Natural killer cell (primary cell): ENCODE results near the gene IQSEC1. TPM values are rescaled to one million over a fixed set of nuclear protein-coding genes. Genes with fewer than 3 reads are reported as not detected.

Source experiments
- ATAC-seq, 3 donors: fragments of 150-1000 bp in 2 of 3; fragments of 200-7000 bp in 1 of 3; cut with Tn5 transposase; 1 replicate in 1 of 3; 2 replicates in 2 of 3; pipeline ENCODE4 v1.10.0; 2021; ENCODE audit warnings: mild to moderate bottlenecking in 2 of 3, moderate library complexity in 2 of 3
- DNase-seq, 2 donors: peaks; one replicate each; pipeline versions ENCODE4 v3.0.0 to v3.0.0-alpha.2; 2013 to 2021; ENCODE audit warnings: mixed read lengths in 1 of 2
- H3K27ac ChIP-seq: one replicate; pipeline ENCODE4 v1.5.1; 2013; ENCODE audit warnings: mild to moderate bottlenecking, low read length
- H3K27me3 ChIP-seq: one replicate; pipeline ENCODE4 v1.6.1; 2013; ENCODE audit warnings: low read length; ENCODE audit not compliant: control insufficient read depth, insufficient read depth
- H3K36me3 ChIP-seq: one replicate; pipeline ENCODE4 v1.6.1; 2013; ENCODE audit warnings: low read length; ENCODE audit not compliant: control insufficient read depth, insufficient read depth
- H3K4me1 ChIP-seq: one replicate; pipeline ENCODE4 v1.6.1; 2013; ENCODE audit warnings: low read length; ENCODE audit not compliant: control insufficient read depth, insufficient read depth
- H3K4me3 ChIP-seq: one replicate; pipeline ENCODE4 v1.5.1; 2013; ENCODE audit warnings: low read length
- H3K9me3 ChIP-seq: one replicate; pipeline ENCODE4 v1.6.1; 2013; ENCODE audit warnings: low read length; ENCODE audit not compliant: control insufficient read depth, insufficient read depth
- H3K27ac Mint-ChIP-seq, 2 donors: one replicate each; pipeline ENCODE4 v1.8.0; 2022; ENCODE audit warnings: mild to moderate bottlenecking in 2 of 2, mixed read lengths in 2 of 2, moderate library complexity in 1 of 2
- H3K27me3 Mint-ChIP-seq, 2 donors: one replicate each; pipeline ENCODE4 v1.8.0; 2022; ENCODE audit warnings: low read depth in 2 of 2, mixed read lengths in 2 of 2
- H3K36me3 Mint-ChIP-seq: one replicate; pipeline ENCODE4 v1.8.0; 2022; ENCODE audit warnings: mixed read lengths
- H3K4me1 Mint-ChIP-seq, 2 donors: one replicate each; pipeline ENCODE4 v1.8.0; 2022; ENCODE audit warnings: mixed read lengths in 2 of 2
- H3K4me3 Mint-ChIP-seq: one replicate; pipeline ENCODE4 v1.8.0; 2022; ENCODE audit warnings: mild to moderate bottlenecking, moderate library complexity, mixed read lengths
- H3K9me3 Mint-ChIP-seq, 2 donors: one replicate each; pipeline ENCODE4 v1.8.0; 2022; ENCODE audit warnings: mixed read lengths in 2 of 2
- WGBS: methylation state at CpG from one replicate; pipeline ENCODE4 v1.1.7; 2013; ENCODE audit warnings: missing lambda C conversion rate; ENCODE audit not compliant: insufficient coverage; 5-methylcytosine and 5-hydroxymethylcytosine counted together
- intact Hi-C: fragments of 100-400 bp; cut with micrococcal nuclease; formaldehyde crosslinking; loops from one replicate; pipeline ENCODE4 v1.14.2; 2022
- total RNA-seq, 4 donors: library from RNA; stranded (reverse); fragments of 120-200 nt in 1 of 4; gene quantifications; one replicate each; pipeline versions ENCODE4 v1.2.3 to v1.2.4, GENCODE V29; 2013 to 2022
- TF ChIP-seq, protein P1 (sequence below): fragments of 200-600 bp; IDR thresholded peaks from one replicate; pipeline ENCODE4 v1.8.0; 2022; ENCODE audit warnings: antibody characterized with exemption

IQSEC1 gene
- total RNA-seq, 3 donors from 2014 or later (not counting 1 experiment from before 2014, with no cell fraction given), result 124 to 189 (median 138) TPM

DNA sequence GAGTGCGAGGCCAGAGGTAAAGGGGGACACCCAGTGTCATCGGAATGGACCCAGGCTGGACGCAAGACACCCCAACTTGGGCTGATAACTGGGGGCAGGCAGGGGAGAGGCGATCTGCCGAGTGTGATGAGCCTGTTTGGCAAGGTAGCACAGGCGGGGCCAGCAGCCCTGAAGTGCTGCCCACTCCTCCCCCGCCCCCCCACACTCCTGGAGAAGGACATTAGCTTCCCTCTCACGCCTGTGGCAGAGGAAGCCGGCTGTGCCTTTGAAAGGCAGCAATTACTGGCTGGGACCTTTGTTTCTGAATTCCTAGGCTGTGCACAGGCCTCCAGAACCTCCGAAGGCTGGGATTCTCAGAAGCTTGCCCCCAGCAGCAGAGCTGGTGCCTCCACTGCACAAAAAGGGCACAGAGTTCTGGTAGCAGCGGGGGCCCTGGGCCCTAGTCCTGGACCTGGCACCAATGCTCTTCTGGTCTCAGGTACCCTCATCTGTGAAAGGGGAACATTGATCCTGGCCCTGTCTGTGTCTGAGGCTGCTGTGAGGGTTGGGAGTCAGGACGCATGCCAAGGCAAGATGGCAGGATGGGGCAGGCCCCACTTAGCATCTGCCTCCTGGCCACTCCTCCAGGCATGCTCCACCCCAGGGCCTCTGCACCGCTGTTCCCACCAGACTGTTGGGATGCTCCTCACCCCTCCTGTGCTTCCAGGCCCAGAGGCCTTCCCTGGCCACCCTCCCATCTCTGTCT is 28.6 kb downstream of the IQSEC1 start:
- Histone ChIP-seq H3K4me3 (no peak overlapping the region), H3K27ac (peak overlapping the region; percentile 72), H3K36me3 (no peaks in the 10 kb centered on the region), H3K4me1 (peaks cover 59% of the 10 kb centered on the region), H3K9me3 (no peaks in the 10 kb centered on the region), H3K27me3 (no peaks in the 10 kb centered on the region)
- H3K27me3 Mint-ChIP-seq, result no peaks in the 10 kb centered on the region
- ATAC-seq, result no peak
- peak overlapping the region in 1 of 2 donors; percentile 8 for H3K27ac Mint-ChIP-seq
- no peaks in the 10 kb centered on the region for H3K9me3 Mint-ChIP-seq
- TF ChIP-seq, protein P1, sequence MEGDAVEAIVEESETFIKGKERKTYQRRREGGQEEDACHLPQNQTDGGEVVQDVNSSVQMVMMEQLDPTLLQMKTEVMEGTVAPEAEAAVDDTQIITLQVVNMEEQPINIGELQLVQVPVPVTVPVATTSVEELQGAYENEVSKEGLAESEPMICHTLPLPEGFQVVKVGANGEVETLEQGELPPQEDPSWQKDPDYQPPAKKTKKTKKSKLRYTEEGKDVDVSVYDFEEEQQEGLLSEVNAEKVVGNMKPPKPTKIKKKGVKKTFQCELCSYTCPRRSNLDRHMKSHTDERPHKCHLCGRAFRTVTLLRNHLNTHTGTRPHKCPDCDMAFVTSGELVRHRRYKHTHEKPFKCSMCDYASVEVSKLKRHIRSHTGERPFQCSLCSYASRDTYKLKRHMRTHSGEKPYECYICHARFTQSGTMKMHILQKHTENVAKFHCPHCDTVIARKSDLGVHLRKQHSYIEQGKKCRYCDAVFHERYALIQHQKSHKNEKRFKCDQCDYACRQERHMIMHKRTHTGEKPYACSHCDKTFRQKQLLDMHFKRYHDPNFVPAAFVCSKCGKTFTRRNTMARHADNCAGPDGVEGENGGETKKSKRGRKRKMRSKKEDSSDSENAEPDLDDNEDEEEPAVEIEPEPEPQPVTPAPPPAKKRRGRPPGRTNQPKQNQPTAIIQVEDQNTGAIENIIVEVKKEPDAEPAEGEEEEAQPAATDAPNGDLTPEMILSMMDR, result no peak
- no peak for DNase-seq
- intact Hi-C loops, result loop anchor here (10.0 kb wide), 1 partner anchor 50 kb away; no protein-coding TSS in a partner anchor
- no peak overlapping the region for H3K4me3 Mint-ChIP-seq
- WGBS, result 97% methylated on average over 13 of the region's 13 CpGs
- peaks cover 53 to 66% of the 10 kb centered on the region in 2 donors for H3K4me1 Mint-ChIP-seq
- no peaks in the 10 kb centered on the region for H3K36me3 Mint-ChIP-seq

DNA sequence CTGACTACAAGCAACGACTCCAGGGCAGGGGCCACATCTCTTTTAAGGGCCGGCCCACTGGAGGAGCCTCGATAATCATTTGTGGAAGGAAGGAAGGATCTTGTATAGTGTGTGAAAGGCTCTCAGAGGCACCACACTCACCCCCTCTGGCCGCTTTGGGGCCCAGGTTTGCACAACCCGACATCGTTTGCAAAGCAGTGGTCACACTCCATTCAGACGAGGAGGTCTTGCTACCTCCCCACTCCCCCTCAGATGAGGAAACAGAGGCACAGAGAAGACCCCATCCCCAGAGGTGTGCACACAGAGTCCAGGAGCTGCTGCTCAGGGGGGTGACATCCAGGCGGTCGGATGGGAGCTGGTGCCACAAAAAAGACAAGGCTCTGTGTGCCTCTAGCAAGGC is 29.6 kb downstream of the IQSEC1 start:
- peaks cover 43 to 62% of the 10 kb centered on the region in 2 donors for H3K4me1 Mint-ChIP-seq

DNA sequence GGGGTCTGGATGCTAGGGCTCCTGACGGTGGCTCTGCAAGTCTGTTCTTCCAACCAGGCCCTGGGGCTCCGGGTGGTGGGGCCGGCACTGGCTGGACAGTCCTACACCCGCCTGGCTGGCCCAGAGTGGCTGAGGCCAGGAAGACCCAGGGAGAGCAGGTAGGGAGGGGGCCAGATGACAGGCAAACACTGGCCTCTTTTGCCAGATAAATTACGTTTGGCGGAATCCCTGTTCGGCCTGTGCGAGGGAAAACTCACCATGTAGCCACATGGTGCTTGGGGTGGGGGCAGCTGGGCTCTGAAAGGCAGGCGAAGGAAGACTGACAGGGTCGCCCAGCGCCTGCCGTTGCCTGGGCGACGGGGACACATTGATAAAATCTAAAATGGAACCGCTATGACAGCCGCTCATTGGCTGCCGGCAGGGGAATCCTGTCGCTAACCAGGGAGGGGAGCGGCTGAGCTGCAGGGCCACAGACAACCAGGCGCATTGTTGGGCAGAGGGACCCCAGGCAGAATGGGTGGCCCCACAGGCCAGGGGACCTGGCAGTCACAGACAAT is 30.4 kb downstream of the IQSEC1 start:
- Histone ChIP-seq H3K36me3 (no peaks in the 10 kb centered on the region), H3K4me3 (no peak overlapping the region), H3K9me3 (no peaks in the 10 kb centered on the region), H3K27ac (no peak overlapping the region), H3K27me3 (no peaks in the 10 kb centered on the region), H3K4me1 (peaks cover 65% of the 10 kb centered on the region)
- intact Hi-C loops, result loop anchor here (10.0 kb wide), 1 partner anchor 48 kb away; no protein-coding TSS in a partner anchor
- no peaks in the 10 kb centered on the region for H3K27me3 Mint-ChIP-seq
- DNase-seq (no peak), ATAC-seq (no peak)
- no peaks in the 10 kb centered on the region for H3K9me3 Mint-ChIP-seq
- peaks cover 36 to 55% of the 10 kb centered on the region in 2 donors for H3K4me1 Mint-ChIP-seq
- H3K27ac Mint-ChIP-seq, result peak overlapping the region in 1 of 2 donors; percentile 23
- 90% methylated on average over 20 of the region's 20 CpGs for WGBS
- no peaks in the 10 kb centered on the region for H3K36me3 Mint-ChIP-seq
- H3K4me3 Mint-ChIP-seq, result no peak overlapping the region
- TF ChIP-seq, protein P1, result no peak

More for the DNA sequence above, 29.6 kb downstream of the IQSEC1 start:
- H3K36me3 Mint-ChIP-seq, result no peaks in the 10 kb centered on the region
- ATAC-seq, result no peak
- no peak overlapping the region for H3K4me3 Mint-ChIP-seq
- H3K27ac Mint-ChIP-seq, result peak overlapping the region; percentile 23 to 48
- H3K4me3 ChIP-seq, result no peak overlapping the region
- H3K4me1 ChIP-seq, result peaks cover 66% of the 10 kb centered on the region
- WGBS, result 92% methylated on average over 8 of the region's 9 CpGs
- DNase-seq, result no peak
- TF ChIP-seq, protein P1, result no peak
- H3K27me3 ChIP-seq, result no peaks in the 10 kb centered on the region
- intact Hi-C loops, result loop anchor here (10.0 kb wide), 1 partner anchor 49 kb away; no protein-coding TSS in a partner anchor
- no peaks in the 10 kb centered on the region for H3K9me3 ChIP-seq
- H3K36me3 ChIP-seq, result no peaks in the 10 kb centered on the region
- H3K27ac ChIP-seq, result no peak overlapping the region
- no peaks in the 10 kb centered on the region for H3K9me3 Mint-ChIP-seq
- H3K27me3 Mint-ChIP-seq, result no peaks in the 10 kb centered on the region
